ENCODE results near the gene TMEM247. TPM values are rescaled to one million over a fixed set of nuclear protein-coding genes. Genes with fewer than 3 reads are reported as not detected.

The TMEM247 gene
- total RNA-seq, 1 donor from 2014 or later = not detected

- DNase-seq (ENCODE audit: low spot score, unreplicated experiment) = no peak
- Mint-ChIP-seq H3K4me1 (ENCODE audit: low read depth) (peaks cover 3% of the 10 kb centered on the region), H3K4me3 (ENCODE audit: low read depth) (no peak overlapping the region), H3K27me3 (peaks cover 9% of the 10 kb centered on the region), H3K27ac (peak overlapping the region; percentile 46), H3K36me3 (ENCODE audit: insufficient read depth) (no peaks in the 10 kb centered on the region), H3K9me3 (ENCODE audit: low read depth) (no peaks in the 10 kb centered on the region)
- TF ChIP-seq, protein P1, sequence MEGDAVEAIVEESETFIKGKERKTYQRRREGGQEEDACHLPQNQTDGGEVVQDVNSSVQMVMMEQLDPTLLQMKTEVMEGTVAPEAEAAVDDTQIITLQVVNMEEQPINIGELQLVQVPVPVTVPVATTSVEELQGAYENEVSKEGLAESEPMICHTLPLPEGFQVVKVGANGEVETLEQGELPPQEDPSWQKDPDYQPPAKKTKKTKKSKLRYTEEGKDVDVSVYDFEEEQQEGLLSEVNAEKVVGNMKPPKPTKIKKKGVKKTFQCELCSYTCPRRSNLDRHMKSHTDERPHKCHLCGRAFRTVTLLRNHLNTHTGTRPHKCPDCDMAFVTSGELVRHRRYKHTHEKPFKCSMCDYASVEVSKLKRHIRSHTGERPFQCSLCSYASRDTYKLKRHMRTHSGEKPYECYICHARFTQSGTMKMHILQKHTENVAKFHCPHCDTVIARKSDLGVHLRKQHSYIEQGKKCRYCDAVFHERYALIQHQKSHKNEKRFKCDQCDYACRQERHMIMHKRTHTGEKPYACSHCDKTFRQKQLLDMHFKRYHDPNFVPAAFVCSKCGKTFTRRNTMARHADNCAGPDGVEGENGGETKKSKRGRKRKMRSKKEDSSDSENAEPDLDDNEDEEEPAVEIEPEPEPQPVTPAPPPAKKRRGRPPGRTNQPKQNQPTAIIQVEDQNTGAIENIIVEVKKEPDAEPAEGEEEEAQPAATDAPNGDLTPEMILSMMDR (IDR thresholded peaks at IDR 0.05; ENCODE audit: unreplicated experiment) = no peak
These were observed 17.6 kb upstream of the TMEM247 start for GRCh38 chr2:46461709-46462171.

- DNase-seq (ENCODE audit: low spot score, unreplicated experiment) = no peak
- Mint-ChIP-seq H3K27ac (no peak overlapping the region), H3K9me3 (ENCODE audit: low read depth) (no peaks in the 10 kb centered on the region), H3K4me1 (ENCODE audit: low read depth) (peaks cover 3% of the 10 kb centered on the region), H3K27me3 (peaks cover 9% of the 10 kb centered on the region), H3K4me3 (ENCODE audit: low read depth) (no peak overlapping the region), H3K36me3 (ENCODE audit: insufficient read depth) (no peaks in the 10 kb centered on the region)
- TF ChIP-seq, protein P1 (IDR thresholded peaks at IDR 0.05; ENCODE audit: unreplicated experiment) = no peak
These were observed 16.4 kb upstream of the TMEM247 start for GRCh38 chr2:46462936-46463335.

DNA sequence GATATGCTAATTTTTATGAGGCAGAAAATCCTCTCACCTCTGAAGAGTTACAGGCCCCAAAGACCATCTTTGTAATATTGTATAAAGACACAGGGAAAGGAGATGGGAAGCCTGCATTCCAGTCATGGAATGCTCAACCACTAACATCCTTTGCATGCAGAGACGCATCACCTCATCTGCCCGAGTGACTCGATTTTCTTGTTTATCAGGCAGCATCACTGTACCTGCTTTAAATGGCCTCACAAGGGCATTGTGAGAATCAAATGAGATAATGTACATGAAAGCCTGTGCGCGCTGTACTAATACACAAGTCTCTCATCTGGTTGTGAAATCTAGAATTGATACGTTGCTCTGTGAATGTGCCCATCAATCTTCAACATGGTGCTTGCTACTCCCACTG is 10.2 kb upstream of the TMEM247 start:
- no peaks in the 10 kb centered on the region for H3K27me3 Mint-ChIP-seq
- TF ChIP-seq, protein P1 (IDR thresholded peaks at IDR 0.05; ENCODE audit: unreplicated experiment) = no peak
- no peak for DNase-seq (ENCODE audit: low spot score, unreplicated experiment)
- no peak overlapping the region for H3K27ac Mint-ChIP-seq
- no peaks in the 10 kb centered on the region for H3K9me3 Mint-ChIP-seq (ENCODE audit: low read depth)
- no peaks in the 10 kb centered on the region for H3K36me3 Mint-ChIP-seq (ENCODE audit: insufficient read depth)
- no peaks in the 10 kb centered on the region for H3K4me1 Mint-ChIP-seq (ENCODE audit: low read depth)
- no peak overlapping the region for H3K4me3 Mint-ChIP-seq (ENCODE audit: low read depth)

GRCh38 chr2:46469700-46470099 is 9.7 kb upstream of the TMEM247 start:
- no peaks in the 10 kb centered on the region for H3K4me1 Mint-ChIP-seq (ENCODE audit: low read depth)
- DNase-seq (ENCODE audit: low spot score, unreplicated experiment) = no peak
- TF ChIP-seq, protein P1 (IDR thresholded peaks at IDR 0.05; ENCODE audit: unreplicated experiment) = no peak

DNA sequence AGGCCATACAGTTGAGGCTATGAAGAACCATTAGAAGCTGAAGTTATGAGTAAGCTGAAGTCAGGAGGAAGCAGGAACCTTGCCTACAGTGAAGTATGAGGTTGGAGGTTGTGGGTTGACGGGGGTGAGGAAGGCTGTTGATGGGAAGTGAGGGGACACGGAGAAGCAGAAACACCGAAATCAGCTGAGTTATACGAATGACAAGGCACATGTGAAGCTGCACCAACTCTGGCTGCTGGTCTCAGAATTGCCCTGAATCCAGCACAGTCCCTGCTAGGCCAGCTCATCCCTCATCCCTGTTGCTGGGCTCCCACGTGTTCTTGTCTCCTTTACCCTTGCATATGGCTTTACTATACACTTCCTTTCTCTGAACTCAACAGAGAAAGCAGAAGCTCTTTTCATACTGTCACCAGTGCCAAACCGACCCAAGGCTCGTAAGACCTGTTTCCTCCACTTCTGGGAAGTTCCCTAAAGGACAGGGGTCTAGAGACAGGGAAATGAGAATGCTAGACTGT is 9.2 kb upstream of the TMEM247 start:
- Mint-ChIP-seq H3K27ac (no peak overlapping the region), H3K4me1 (ENCODE audit: low read depth) (no peaks in the 10 kb centered on the region), H3K4me3 (ENCODE audit: low read depth) (no peak overlapping the region), H3K9me3 (ENCODE audit: low read depth) (peaks cover under 1% of the 10 kb centered on the region), H3K27me3 (no peaks in the 10 kb centered on the region), H3K36me3 (ENCODE audit: insufficient read depth) (no peaks in the 10 kb centered on the region)
- DNase-seq (ENCODE audit: low spot score, unreplicated experiment) = no peak
- TF ChIP-seq, protein P1 (IDR thresholded peaks at IDR 0.05; ENCODE audit: unreplicated experiment) = no peak

More at GRCh38 chr2:46469700-46470099, 9.7 kb upstream of the TMEM247 start:
- H3K9me3 Mint-ChIP-seq (ENCODE audit: low read depth) = no peaks in the 10 kb centered on the region
- H3K27me3 Mint-ChIP-seq = no peaks in the 10 kb centered on the region
- H3K27ac Mint-ChIP-seq = no peak overlapping the region
- H3K36me3 Mint-ChIP-seq (ENCODE audit: insufficient read depth) = no peaks in the 10 kb centered on the region
- H3K4me3 Mint-ChIP-seq (ENCODE audit: low read depth) = no peak overlapping the region
